GM18873 (cell line): ENCODE data around the gene SLC35A3.
"Not testable (repeated sequence)": the region's sequence is repeated elsewhere in the genome, so short reads cannot be mapped to it uniquely, and the experiment has no call there.

ENCODE experiments used
- ATAC-seq: cut with Tn5 transposase; IDR thresholded peaks from one replicate; pipeline ENCODE4 v1.9.1; 2021; ENCODE audit warnings: mild to moderate bottlenecking, moderate library complexity, moderate number of reproducible peaks; ENCODE audit not compliant: unreplicated experiment, low FRiP score

The SLC35A3 gene

DNA sequence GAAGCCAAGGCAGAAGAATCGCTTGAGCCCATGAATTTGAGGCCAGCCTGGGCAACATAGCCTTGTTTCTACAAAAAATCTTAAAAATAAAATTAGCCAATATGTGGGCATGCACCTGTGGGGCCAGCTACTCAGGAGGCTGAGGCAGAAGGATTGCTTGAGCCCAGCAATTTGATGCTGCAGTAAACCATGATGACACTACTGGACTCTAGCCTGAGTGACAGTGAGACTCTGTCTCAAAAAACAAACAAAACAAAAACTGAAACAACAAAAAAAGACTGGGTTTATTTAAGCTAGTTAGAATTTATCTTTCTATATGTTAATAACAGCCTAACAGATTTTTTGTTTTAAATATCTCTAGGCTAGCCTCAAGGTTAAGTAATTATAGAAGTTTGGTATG lies 57.4 kb downstream of the SLC35A3 start:
- ATAC-seq, result no peak

DNA sequence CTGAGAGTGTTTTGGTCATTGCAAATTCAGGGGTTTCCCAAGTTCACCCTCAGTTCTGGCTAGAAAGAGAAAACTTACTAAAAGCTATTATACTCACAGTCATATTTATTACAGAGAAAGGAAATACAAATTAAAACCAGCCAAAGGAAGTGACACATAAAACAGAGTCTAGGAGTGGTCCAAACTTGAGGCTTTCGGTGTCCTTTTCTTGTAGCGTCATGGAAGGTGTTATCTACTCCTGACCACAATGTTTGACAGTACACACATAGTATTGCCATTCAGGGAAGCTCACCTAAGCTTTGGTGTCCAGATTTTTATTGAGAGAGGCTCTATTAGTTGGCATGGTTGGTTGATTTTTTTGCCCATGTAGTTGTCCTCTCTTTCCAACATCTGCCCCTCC lies 59.0 kb downstream of the SLC35A3 start:
- no peak for ATAC-seq

DNA sequence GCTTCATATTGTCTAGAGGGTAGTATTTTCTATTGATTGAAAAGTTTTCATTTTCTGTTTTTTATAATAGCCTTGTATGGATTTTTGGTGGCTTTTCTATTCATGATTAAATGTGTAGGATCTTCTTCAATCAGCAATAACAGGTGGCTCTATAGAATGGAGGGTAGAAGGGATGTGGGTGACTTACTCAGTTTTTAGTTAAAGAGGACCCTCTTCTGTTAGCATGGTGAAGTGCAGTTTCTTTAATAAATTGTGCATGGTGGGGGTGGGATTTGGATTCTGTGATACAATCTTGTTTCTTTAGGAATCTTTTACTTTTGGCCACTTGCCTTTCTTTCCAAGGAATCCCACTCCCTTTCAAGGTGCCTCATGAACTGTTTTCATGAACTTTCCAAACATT lies 64.7 kb downstream of the SLC35A3 start:
- ATAC-seq, result no peak

DNA sequence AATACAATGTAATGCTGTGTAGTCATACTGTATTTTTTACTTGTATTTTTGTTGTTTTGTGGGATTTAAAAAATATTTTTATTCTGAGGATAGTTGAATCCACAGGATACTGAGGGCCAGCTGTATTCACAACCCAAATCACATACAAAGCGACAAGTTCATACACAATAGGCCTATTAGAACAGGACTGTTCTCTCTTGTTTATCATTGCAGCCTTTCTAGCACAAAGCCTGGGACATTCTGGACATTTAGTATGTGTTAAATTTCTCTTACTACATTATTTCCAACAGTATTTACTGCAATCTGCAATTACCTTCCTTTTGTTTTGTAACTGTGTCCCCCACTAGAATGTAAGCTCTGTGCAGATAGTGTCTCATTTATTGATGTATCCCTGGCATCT lies 65.4 kb downstream of the SLC35A3 start:
- ATAC-seq, result no peak

DNA sequence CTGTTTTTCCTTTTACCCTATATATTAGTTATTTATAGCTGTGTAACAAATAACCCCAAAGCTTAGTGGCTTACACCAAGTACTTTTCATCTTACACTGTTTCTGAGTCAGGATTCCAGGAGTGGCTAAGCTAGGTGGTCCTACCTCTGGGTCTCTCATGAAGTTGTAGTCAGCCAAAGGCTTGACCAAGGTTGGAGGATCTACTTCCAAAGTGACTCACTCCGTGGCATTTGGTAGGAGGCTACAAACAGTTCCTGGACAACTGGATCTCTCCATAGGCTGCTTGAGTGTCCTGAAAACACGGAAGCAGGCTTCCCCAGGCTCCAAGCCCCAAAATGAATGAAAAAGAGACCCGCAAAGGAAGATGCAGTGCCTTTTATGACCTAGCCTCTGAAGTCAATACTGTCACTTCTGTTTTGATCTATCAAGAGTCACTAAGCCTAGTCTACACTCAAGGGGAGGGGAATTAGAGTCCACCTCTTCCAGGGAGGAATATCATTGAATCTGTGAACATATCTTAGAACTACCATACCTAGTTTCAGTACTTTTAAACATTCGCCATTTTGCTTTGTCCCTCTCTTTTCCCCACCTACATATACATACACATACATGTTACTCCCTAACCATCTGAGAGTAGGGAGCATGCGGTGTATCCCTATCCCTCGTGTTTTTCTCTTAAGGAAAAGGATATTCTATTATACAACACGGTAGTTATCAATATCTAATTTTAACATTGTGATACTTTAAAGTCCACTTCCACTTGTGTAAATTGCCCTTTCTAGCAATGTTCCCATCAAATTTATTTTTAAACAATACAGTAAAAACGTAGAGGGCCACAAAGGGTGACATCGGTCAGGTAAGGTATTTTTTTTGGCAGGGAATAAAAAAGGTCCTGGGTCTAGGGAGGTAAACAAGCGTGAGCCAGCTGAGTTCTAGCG lies 67.2 kb downstream of the SLC35A3 start:
- no peak for ATAC-seq

DNA sequence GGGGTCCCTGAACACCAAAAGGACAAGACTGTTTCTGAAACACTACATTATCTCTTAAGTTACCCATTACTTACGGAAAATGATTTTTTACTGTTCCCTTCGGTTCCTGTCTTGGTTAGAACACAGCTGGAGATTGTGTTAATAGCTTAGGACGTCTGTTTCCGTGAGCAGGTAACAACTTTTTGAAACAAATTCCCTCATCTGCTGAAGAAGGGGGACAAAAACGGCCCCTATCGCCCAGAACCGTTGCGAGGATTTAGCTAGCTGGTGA lies 67.8 kb downstream of the SLC35A3 start:
- no peak for ATAC-seq

DNA sequence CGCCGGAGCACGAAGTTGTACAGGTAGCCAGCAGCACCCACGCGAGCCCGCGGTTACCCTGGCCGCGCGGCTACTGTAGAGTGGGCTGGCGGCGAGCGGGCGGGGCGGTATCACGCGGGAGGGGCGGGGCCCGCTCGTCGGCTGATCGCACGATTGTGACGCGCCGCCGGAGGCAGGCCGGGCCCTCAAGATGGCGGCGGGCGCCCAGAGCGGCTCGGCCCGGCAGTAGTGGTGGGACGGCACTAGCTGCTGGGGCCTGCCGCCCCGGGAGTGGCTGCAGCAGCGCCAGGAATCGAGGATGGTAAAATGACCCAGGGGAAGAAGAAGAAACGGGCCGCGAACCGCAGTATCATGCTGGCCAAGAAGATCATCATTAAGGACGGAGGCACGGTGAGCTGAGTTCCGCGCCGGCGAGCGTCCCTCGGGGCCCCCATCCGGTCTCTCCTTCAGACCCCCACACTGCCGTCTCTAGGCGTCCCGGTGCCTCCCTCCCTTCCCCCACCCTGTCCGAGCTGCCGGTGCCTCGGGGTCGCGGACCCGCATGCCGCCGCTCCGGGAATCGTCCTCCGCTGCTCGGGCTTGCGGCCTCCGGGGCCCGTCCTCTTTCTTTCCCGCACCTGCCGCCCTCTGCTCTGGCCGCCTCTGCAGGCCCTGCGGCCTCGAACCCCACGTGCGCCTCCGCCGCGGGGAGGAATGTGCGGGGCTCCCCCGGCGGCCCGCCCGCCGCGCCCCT lies 68.3 kb downstream of the SLC35A3 start:
- peak; percentile 68 for ATAC-seq

DNA sequence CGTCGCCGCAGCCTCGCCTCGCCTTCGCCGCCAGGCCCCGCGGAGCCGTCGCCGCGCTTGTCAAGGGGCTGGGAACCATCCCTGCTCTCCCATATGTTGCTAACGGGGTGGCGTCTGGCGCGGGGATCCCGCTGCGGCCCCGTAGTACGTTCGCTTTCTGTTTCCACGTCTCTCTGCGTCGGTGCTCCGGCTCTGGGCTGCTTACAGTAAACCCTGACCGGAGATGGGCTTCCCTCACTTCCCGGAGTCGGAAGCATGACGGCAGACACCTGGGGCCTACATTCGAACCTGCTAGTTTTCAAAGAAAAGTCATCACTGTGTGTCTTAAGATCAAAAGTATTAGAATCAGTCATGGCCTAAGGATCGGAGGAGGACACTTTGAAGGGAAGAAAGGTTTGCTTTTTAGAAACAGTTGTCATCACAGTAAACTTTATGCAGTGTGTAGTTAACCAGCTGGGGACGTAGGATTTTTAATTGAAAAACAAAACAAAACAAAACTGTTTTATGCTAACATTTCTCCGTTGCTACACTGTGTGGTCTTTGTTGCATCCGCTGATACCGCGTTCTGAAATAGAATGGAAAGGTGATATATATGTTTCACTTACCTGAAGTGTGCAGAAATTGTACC lies 69.0 kb downstream of the SLC35A3 start:
- peak; percentile 52 for ATAC-seq

DNA sequence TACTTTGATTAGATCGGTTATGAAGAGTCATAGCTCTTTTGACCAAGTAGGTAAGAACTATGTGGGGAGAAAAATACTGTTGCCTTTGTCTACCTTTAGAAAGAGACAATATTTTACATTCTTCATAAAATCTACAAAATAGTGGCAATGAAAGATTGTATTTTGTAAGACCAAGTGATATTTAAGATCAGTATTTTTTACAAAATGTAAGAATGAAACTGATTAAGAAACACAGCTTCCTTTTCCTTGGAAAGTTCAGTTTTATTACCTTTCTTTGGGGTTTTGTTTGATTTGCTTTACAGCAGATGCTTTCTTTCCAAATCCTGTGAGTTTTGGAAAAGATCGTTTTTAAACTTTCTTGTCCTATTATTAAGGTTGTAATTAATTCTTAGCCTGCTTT lies 69.8 kb downstream of the SLC35A3 start:
- ATAC-seq, result no peak

DNA sequence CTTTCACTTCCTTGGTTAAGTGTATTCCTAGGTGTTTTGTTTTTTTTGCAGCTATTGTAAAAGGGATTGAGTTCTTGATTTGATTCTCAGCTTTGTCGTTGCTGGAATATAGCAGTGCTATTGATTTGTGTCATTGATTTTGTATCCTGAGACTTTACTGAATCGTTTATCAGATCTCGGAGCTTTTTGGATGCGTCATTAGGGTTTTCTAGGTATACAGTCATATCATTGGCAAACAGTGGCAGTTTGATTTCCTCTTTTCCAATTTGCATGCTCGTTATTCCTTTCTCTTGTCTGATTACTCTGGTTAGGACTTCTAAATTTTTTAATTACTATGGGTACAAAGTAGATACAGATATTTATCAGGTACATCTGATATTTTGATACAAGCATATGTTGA lies 75.4 kb downstream of the SLC35A3 start:
- no peak for ATAC-seq

DNA sequence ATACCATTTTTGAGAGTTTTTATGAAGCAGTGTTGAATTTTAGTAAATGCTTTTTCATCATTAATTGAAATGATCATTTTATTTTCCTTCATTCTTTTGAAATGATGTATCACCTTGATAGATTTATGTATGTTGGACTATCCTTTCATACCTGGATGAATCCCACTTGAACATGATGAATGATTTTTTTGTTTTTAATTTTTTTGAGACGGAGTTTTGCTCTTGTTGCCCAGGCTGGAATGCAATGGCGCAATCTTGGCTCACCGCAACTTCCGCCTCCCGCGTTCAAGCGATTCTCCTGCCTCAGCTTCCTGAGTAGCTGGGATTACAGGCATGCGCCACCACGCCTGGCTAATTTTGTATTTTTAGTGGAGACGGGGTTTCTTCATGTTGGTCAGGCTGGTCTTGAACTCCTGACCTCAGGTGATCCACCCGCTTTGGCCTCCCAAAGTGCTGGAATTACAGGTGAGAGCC lies 77.5 kb downstream of the SLC35A3 start:
- not testable (repeated sequence) for ATAC-seq

DNA sequence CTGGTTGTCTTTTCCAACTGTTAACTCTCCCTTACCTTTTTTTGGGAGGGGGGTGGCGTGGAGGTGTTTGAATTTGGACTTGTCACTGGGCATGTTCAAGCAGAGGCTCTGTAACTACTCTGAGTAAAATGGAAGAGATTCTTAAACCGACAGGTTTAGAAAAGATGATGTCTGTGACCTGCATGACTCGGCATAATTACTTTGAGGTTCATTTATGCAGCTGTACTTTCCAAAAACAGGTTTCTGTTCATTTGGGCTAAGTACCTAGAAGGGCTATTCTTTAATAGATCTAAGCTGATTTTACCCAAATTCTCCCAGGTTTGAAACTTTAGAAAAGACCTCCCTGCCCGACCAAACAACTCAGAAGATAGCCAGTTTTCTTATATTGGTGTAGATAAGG lies 80.3 kb downstream of the SLC35A3 start:
- ATAC-seq, result no peak

DNA sequence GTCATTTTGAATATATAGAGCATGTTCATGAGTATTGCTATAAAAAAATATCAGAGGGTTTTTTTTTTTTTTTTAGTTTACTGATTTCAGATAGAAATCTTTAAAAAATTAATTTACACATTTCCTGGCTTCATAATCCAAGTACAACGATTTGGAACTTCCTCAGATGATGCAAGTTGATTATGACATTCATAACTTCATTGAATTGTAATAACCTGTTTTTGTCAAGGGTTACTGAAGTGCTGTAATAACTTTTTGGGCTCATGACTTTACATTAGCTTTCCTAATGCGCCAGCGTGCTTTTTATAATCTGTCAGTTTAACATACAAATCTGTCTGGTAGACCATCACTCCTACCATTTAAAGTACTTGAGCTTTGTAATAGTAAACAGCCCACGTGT lies 81.6 kb downstream of the SLC35A3 start:
- no peak for ATAC-seq

DNA sequence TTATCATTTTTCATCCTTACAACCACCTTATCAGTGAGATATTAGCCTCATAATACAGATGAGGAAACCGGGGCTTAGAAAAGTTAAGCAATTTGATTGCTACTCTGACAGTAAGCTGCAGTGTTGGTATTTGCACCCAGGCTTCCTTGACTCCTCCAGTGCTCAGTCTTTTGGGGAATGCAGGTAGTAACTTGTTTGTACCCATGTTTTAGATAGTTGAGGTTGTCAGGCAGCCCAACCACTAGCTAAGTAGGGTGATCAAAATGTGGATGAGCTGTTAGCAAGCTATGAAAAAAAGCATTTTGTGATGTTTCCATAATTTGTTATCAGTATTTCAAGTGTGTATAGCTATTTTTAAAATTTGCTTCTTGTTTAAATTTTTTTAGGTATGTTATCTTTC lies 82.1 kb downstream of the SLC35A3 start:
- ATAC-seq, result no peak

DNA sequence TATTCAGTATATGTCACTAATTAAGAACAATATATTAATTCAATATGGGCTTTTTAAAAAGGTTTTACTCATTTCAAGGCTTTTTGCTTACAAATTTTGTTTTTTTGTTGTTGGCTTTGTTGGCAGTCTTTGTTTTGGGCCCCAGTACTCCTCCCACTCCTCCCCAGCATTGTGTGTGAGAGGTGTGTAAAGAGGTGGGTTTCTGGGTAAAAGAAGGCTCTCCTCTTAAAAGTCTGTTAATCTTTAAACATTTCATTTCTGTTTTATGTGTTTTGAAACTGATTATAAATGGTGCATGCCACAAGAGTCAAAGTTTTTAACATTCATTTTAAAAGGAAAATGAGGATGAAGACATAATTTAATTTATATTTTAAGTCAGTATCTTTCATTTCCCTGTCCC lies 83.3 kb downstream of the SLC35A3 start:
- ATAC-seq, result no peak

DNA sequence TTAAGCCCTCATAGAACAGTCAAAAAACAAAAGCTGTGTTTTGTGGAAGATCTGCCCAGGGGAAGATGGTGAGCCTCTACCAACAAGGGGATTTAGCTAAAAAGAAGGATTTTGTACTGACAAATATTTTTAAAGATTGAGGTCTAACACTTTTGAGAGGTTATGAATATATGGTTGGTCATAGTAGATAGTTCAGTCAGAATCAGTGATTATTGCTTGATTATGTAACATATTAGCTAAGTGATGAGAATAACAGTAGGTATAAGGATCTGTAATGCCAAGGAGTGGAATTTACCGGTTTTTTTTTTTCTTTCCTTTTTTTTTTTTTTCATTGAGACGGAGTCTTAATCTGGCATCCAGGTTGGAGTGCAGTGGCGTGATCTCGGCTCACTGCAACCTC lies 83.9 kb downstream of the SLC35A3 start:
- no peak for ATAC-seq

DNA sequence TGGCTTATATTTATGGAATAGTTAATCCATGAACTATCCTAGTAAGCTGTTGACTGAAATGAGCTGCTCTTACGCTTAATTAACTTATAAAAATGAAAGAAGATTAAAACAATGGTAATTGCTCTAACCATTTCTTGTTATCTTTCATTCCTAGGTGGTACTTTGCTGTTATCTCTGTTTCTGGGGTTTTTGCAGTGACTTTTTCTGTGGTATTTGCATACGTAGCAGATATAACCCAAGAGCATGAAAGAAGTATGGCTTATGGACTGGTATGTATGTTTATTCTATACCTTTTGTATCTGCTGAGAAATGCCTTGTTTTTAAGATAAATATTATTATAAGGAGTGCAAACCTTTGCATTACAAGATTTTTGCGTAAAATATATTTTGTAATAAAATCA lies 91.9 kb downstream of the SLC35A3 start:
- ATAC-seq, result no peak

DNA sequence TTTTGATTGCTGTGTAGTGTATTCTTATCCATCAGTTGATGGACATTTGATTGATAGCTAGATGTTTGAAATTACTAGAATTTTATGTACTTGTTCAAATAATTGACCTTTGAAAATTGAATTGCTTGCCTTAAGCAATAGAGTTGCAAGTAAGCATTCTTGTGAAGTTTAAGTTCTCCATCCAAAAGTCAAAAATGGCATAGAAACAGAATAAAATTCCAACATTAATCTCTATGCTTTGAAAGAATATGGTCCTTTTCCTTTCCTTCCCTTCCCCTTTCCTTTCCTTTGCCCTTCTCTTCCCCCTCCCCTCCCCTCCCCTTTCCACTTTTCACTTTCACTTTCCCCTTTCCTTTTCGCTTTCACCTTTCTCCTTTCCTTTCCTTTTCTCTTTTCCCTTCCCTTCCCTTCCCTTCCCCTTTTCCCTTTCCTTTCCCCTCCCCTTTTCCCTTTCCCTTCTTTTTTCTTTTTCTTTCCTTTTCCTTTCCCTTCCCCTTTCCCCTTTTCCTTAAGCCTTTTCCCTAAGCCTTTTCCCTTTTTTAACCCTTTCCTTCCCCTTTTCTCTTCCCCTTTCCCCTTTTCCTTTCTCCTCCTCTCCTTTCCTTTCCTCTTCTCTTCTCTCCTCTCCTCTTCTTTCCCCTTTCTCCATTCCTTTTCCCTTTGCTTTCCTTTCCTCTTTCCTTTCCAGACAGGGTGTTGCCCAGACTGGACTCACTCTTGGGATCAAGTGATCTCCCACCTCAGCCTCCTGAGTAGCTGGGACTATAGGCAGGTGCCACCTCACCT lies 95.6 kb downstream of the SLC35A3 start:
- ATAC-seq, result no peak

DNA sequence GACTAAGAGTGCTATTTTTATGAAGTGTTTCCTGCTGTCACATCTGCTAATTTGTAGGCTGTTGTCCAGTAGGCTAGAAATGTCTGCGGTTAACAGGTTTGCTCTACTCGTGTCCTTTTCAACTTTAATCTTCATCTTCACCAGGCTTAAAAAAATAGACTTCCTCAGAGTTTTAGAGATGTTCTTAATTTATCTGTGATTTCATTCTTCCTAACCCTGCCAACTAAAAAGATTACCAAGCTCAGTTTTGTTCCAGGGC lies 96.1 kb downstream of the SLC35A3 start:
- ATAC-seq, result no peak

DNA sequence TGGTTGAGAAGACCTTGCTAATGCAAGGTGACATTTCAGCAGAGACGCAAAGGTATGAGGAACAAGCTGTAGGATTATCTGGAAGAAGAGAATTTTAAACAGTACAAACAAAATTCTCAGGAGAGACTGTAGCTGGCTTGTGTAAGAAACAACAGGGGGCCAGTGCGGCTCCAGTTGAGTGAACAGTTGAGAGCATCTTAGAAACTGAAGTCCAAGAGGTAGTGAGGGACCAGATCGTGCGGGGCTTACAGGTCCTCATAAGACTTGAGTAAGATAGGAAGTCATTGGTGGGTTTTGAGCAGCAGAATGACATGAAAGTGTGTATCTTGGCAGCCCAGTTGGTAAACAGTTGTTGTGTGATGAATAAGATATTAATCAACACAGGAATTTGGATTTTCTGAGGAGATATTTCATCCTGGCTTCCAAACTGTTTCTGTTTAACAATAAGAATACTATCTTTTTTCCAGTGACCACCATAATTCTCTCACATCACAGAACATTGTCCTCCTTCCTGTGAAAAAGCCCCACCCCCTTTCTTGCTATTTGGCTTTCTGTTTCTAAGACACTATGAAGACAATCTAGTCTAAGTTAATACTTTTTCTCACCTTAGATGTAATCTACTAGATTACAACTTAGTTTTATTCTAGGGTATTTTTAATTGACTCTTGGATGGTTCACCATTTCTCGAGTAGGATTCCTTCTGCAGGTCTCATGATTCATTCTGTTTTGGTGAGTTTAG lies 100.6 kb downstream of the SLC35A3 start:
- no peak for ATAC-seq
